Left ventricle myocardium inferior (tissue), 1 donor: ENCODE data around the gene SLC30A1. TPM values are rescaled to one million over a fixed set of nuclear protein-coding genes. Genes with fewer than 3 reads are reported as not detected.

ENCODE experiments used
- DNase-seq: peaks from one replicate; pipeline ENCODE4 v3.0.0-alpha.2; 2020
- H3K27ac ChIP-seq: fragments of 200-600 bp; replicated peaks from 2 replicates; pipeline ENCODE4 v1.8.0; 2021
- H3K27me3 ChIP-seq: fragments of 200-600 bp; 2 replicates; pipeline ENCODE4 v1.8.0; 2021; ENCODE audit warnings: low read depth
- H3K36me3 ChIP-seq: fragments of 200-600 bp; 2 replicates; pipeline ENCODE4 v1.8.0; 2021
- H3K4me1 ChIP-seq: fragments of 200-600 bp; 2 replicates; pipeline ENCODE4 v1.8.0; 2021
- H3K4me3 ChIP-seq: fragments of 200-600 bp; 2 replicates; pipeline ENCODE4 v1.8.0; 2021; ENCODE audit warnings: mild to moderate bottlenecking, moderate library complexity
- H3K9me3 ChIP-seq: fragments of 200-600 bp; replicated peaks from 2 replicates; pipeline ENCODE4 v1.8.0; 2021
- intact Hi-C: fragments of 100-400 bp; cut with micrococcal nuclease; formaldehyde crosslinking; loops from one replicate; pipeline ENCODE4 v1.11.0; 2022
- total RNA-seq: library from RNA; stranded (reverse); fragmentation: NEBNext Ultra II Directional; extraction: Animal tissue kit (Norgen Biotek cat#: 25700); gene quantifications from one replicate; pipeline ENCODE4 v1.2.1, GENCODE V29; 2021
- TF ChIP-seq, protein P1 (sequence below): fragments of 200-600 bp; IDR thresholded peaks from 2 replicates; pipeline ENCODE4 v1.8.0; 2021; ENCODE audit warnings: antibody characterized with exemption, mild to moderate bottlenecking, borderline replicate concordance
- donor health status: DM: no; HTN: yes; CAD: no; lungs with severe emphysema.

Gene SLC30A1
- total RNA-seq, 1 donor from 2014 or later = 11.5 TPM

DNA sequence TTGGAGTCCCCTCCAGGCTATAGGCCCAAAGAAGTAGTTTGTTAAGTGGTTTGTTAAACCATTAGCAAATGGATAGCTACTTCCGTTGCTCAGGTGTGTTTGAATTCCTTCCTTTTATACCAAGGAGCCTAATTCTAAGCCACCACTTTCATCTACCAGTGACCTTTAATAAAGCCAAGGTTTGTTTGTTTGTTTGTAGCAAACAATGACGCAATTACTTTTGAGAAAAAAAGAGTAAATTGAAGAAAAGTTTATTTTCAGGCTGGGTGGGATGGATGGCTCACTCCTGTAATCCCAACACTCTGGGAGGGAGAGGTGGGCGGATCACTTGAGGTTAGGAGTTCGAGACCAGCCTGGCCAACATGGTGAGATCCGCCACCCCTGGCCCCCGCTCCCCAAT lies 56.2 kb downstream of the SLC30A1 start:
- H3K36me3 ChIP-seq = no peaks in the 10 kb centered on the region
- H3K9me3 ChIP-seq = no peaks in the 10 kb centered on the region
- H3K4me1 ChIP-seq = peaks cover 11% of the 10 kb centered on the region
- H3K4me3 ChIP-seq = no peak overlapping the region
- no peaks in the 10 kb centered on the region for H3K27me3 ChIP-seq
- DNase-seq = no peak
- TF ChIP-seq, protein P1, sequence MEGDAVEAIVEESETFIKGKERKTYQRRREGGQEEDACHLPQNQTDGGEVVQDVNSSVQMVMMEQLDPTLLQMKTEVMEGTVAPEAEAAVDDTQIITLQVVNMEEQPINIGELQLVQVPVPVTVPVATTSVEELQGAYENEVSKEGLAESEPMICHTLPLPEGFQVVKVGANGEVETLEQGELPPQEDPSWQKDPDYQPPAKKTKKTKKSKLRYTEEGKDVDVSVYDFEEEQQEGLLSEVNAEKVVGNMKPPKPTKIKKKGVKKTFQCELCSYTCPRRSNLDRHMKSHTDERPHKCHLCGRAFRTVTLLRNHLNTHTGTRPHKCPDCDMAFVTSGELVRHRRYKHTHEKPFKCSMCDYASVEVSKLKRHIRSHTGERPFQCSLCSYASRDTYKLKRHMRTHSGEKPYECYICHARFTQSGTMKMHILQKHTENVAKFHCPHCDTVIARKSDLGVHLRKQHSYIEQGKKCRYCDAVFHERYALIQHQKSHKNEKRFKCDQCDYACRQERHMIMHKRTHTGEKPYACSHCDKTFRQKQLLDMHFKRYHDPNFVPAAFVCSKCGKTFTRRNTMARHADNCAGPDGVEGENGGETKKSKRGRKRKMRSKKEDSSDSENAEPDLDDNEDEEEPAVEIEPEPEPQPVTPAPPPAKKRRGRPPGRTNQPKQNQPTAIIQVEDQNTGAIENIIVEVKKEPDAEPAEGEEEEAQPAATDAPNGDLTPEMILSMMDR = no peak
- intact Hi-C loops = no loop called here
- no peak overlapping the region for H3K27ac ChIP-seq

Other genes with a start within 250 kb of the SLC30A1 start
- not detected for gene RD3, start 87.0 kb downstream of the SLC30A1 start, total RNA-seq
- 0.19 TPM for gene NEK2, start 96.5 kb upstream of the SLC30A1 start, total RNA-seq